Measurements from ENCODE around the gene MPPED1. TPM values are rescaled to one million over a fixed set of nuclear protein-coding genes. Genes with fewer than 3 reads are reported as not detected.
A peak's percentile ranks its signal among the peaks of the same experiment; 100 is the strongest.

MPPED1 gene
- total RNA-seq, 1 donor from 2014 or later: 0.37 TPM

GRCh38 chr22:43377896-43378704, 33.7 kb upstream of the MPPED1 start:
- H3K4me1 Mint-ChIP-seq (ENCODE audit: low read depth, unreplicated experiment): no peaks in the 10 kb centered on the region
- H3K4me3 Mint-ChIP-seq (ENCODE audit: unreplicated experiment): no peak overlapping the region
- H3K36me3 Mint-ChIP-seq (ENCODE audit: unreplicated experiment): peaks cover 7% of the 10 kb centered on the region
- H3K9me3 Mint-ChIP-seq (ENCODE audit: unreplicated experiment): no peaks in the 10 kb centered on the region
- H3K27ac Mint-ChIP-seq (ENCODE audit: unreplicated experiment): no peak overlapping the region
- DNase-seq: no peak
- peaks cover under 1% of the 10 kb centered on the region for H3K27me3 Mint-ChIP-seq (ENCODE audit: unreplicated experiment)
- no peak for TF ChIP-seq CTCF (IDR thresholded peaks at IDR 0.05; ENCODE audit: partially characterized antibody, unreplicated experiment)

GRCh38 chr22:43381693-43382092, 30.1 kb upstream of the MPPED1 start:
- Mint-ChIP-seq H3K36me3 (ENCODE audit: unreplicated experiment) (no peaks in the 10 kb centered on the region), H3K9me3 (ENCODE audit: unreplicated experiment) (no peaks in the 10 kb centered on the region), H3K27me3 (ENCODE audit: unreplicated experiment) (peaks cover 4% of the 10 kb centered on the region), H3K27ac (ENCODE audit: unreplicated experiment) (no peak overlapping the region), H3K4me3 (ENCODE audit: unreplicated experiment) (no peak overlapping the region), H3K4me1 (ENCODE audit: low read depth, unreplicated experiment) (no peaks in the 10 kb centered on the region)
- no peak for DNase-seq
- TF ChIP-seq CTCF (IDR thresholded peaks at IDR 0.05; ENCODE audit: partially characterized antibody, unreplicated experiment): no peak

- H3K4me1 Mint-ChIP-seq (ENCODE audit: low read depth, unreplicated experiment): peaks cover 6% of the 10 kb centered on the region
- H3K27ac Mint-ChIP-seq (ENCODE audit: unreplicated experiment): no peak overlapping the region
- peaks cover 2% of the 10 kb centered on the region for H3K9me3 Mint-ChIP-seq (ENCODE audit: unreplicated experiment)
- no peaks in the 10 kb centered on the region for H3K36me3 Mint-ChIP-seq (ENCODE audit: unreplicated experiment)
- peaks cover 6% of the 10 kb centered on the region for H3K27me3 Mint-ChIP-seq (ENCODE audit: unreplicated experiment)
- no peak for TF ChIP-seq CTCF (IDR thresholded peaks at IDR 0.05; ENCODE audit: partially characterized antibody, unreplicated experiment)
- no peak for DNase-seq
- no peak overlapping the region for H3K4me3 Mint-ChIP-seq (ENCODE audit: unreplicated experiment)
Observed at GRCh38 chr22:43384863-43385262, 27.0 kb upstream of the MPPED1 start.

GRCh38 chr22:43385770-43386641, 25.8 kb upstream of the MPPED1 start:
- Mint-ChIP-seq H3K27ac (ENCODE audit: unreplicated experiment) (no peak overlapping the region), H3K36me3 (ENCODE audit: unreplicated experiment) (no peaks in the 10 kb centered on the region), H3K4me3 (ENCODE audit: unreplicated experiment) (no peak overlapping the region), H3K4me1 (ENCODE audit: low read depth, unreplicated experiment) (peaks cover 6% of the 10 kb centered on the region), H3K9me3 (ENCODE audit: unreplicated experiment) (peaks cover 2% of the 10 kb centered on the region), H3K27me3 (ENCODE audit: unreplicated experiment) (peaks cover 6% of the 10 kb centered on the region)
- peak; percentile 93 for TF ChIP-seq CTCF (IDR thresholded peaks at IDR 0.05; ENCODE audit: partially characterized antibody, unreplicated experiment)
- DNase-seq: peak; percentile 85
